Epithelial cell of esophagus (primary cell): ENCODE results near the gene NMRK1.

ENCODE experiments used
- DNase-seq: peaks from one replicate; pipeline ENCODE4 v3.0.0; 2010; ENCODE audit warnings: low read depth
- H3K4me3 ChIP-seq: 2 replicates; pipeline ENCODE4 v1.5.1; 2011; ENCODE audit warnings: mild to moderate bottlenecking, low read length, control low read depth
- CTCF ChIP-seq: IDR thresholded peaks from 2 replicates; pipeline ENCODE4 v1.5.1; 2011; ENCODE audit warnings: low read depth, mild to moderate bottlenecking, low read length, control low read depth, inconsistent platforms; ENCODE audit not compliant: insufficient read depth; ENCODE audit errors: missing control alignments

The NMRK1 gene

GRCh38 chr9:75087824-75088645 lies at the start of gene NMRK1, which contains the start of gene OSTF1:
Gene NMRK1 (minus strand): TSS chr9:75088155. CDS start chr9:75083115, 5,040 bp downstream.
Gene OSTF1 (plus strand): TSS chr9:75088514. CDS start chr9:75088693, 179 bp downstream.
- peak within 1 kb of the TSS; percentile 85 for H3K4me3 ChIP-seq
- peak; percentile 98 for DNase-seq
- TF ChIP-seq CTCF, result no peak

GRCh38 chr9:75134495-75134894 lies 46.5 kb upstream of the NMRK1 start:
- no peak overlapping the region for H3K4me3 ChIP-seq
- no peak for DNase-seq
- TF ChIP-seq CTCF, result no peak

GRCh38 chr9:75133396-75133795 lies 45.4 kb upstream of the NMRK1 start:
- no peak overlapping the region for H3K4me3 ChIP-seq
- no peak for DNase-seq

GRCh38 chr9:75132244-75132643 lies 44.3 kb upstream of the NMRK1 start:
- no peak overlapping the region for H3K4me3 ChIP-seq
- DNase-seq, result no peak
- TF ChIP-seq CTCF, result no peak

More at GRCh38 chr9:75133396-75133795, 45.4 kb upstream of the NMRK1 start:
- no peak for TF ChIP-seq CTCF

- no peak for TF ChIP-seq CTCF
- DNase-seq, result no peak
- no peak overlapping the region for H3K4me3 ChIP-seq
These were observed 43.7 kb upstream of the NMRK1 start for GRCh38 chr9:75131700-75132099.

GRCh38 chr9:75130621-75131230 lies 42.8 kb upstream of the NMRK1 start:
- no peak for DNase-seq
- no peak for TF ChIP-seq CTCF
- H3K4me3 ChIP-seq, result no peak overlapping the region
